Activated CD8-positive, alpha-beta T cell treated with anti-CD3 and anti-CD28 coated beads for 36 hours (primary cell): ENCODE data around the gene FMO5. TPM values are rescaled to one million over a fixed set of nuclear protein-coding genes. Genes with fewer than 3 reads are reported as not detected.

Source experiments
- ATAC-seq: fragments of 200-7000 bp; cut with Tn5 transposase; one replicate; pipeline ENCODE4 v1.10.0; 2021; ENCODE audit warnings: mild to moderate bottlenecking, moderate library complexity
- CTCF ChIA-PET: fragments of 350-600 bp; sonication (Branson Sonifier 250); formaldehyde crosslinking; loops from one replicate; lab custom pipeline; 2021; ENCODE audit warnings: antibody characterized with exemption; lab: Charles Lee
- POLR2A ChIA-PET: fragments of 350-600 bp; sonication (Branson Sonifier 250); formaldehyde crosslinking; loops from one replicate; lab custom pipeline; 2021; ENCODE audit warnings: antibody characterized with exemption; lab: Charles Lee
- DNase-seq: peaks from one replicate; pipeline ENCODE4 v3.0.0-alpha.2; 2020
- H3K27ac Mint-ChIP-seq: one replicate; pipeline ENCODE4 v1.8.0; 2021; ENCODE audit warnings: mild to moderate bottlenecking, mixed read lengths
- H3K27me3 Mint-ChIP-seq: one replicate; pipeline ENCODE4 v1.8.0; 2021; ENCODE audit warnings: mixed read lengths
- H3K36me3 Mint-ChIP-seq: one replicate; pipeline ENCODE4 v1.8.0; 2021; ENCODE audit warnings: low read depth, mixed read lengths
- H3K4me1 Mint-ChIP-seq: one replicate; pipeline ENCODE4 v1.8.0; 2021; ENCODE audit warnings: low read depth, mixed read lengths
- H3K4me3 Mint-ChIP-seq: one replicate; pipeline ENCODE4 v1.8.0; 2021; ENCODE audit warnings: mild to moderate bottlenecking, moderate library complexity, mixed read lengths
- H3K9me3 Mint-ChIP-seq: one replicate; pipeline ENCODE4 v1.8.0; 2021; ENCODE audit warnings: mixed read lengths
- intact Hi-C: fragments of 100-400 bp; cut with micrococcal nuclease; formaldehyde crosslinking; loops from one replicate; pipeline ENCODE4 v1.10.0; 2022
- total RNA-seq, 2 experiments: library from RNA; stranded (reverse); gene quantifications; one replicate each; pipeline ENCODE4 v1.2.3, GENCODE V29; 2021
- TF ChIP-seq, protein P1 (sequence below): fragments of 200-600 bp; IDR thresholded peaks from one replicate; pipeline ENCODE4 v1.8.0; 2022; ENCODE audit warnings: antibody characterized with exemption, mild to moderate bottlenecking

Gene FMO5
- total RNA-seq, 2 experiments from 2014 or later = 0.16 TPM; not detected in 1

DNA sequence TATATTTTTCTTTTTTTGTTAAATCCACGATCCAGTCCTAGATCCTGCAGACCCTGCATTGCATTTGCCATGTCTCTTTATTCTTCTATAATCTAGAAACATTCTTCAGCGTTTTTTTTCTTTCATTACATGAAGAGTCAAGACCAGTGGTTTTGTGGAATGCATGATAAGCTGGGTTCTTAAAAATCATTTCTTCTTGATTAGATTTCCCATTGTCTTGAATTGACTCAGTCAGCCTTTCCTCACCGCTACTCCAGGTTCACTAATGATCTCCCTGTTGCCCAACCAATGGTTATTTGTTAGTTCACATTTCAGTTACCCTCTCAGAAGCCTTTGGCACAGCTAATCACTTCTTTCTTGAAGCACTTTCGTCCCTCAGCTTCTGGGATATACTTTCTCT, 42.6 kb upstream of the FMO5 start:
- H3K36me3 Mint-ChIP-seq = peaks cover 54% of the 10 kb centered on the region
- POLR2A ChIA-PET = no interaction called here
- no peak for DNase-seq
- H3K4me1 Mint-ChIP-seq = no peaks in the 10 kb centered on the region
- CTCF ChIA-PET = no interaction called here
- no peaks in the 10 kb centered on the region for H3K27me3 Mint-ChIP-seq
- H3K9me3 Mint-ChIP-seq = no peaks in the 10 kb centered on the region
- intact Hi-C loops = no loop called here
- no peak for ATAC-seq
- no peak overlapping the region for H3K27ac Mint-ChIP-seq
- TF ChIP-seq, protein P1, sequence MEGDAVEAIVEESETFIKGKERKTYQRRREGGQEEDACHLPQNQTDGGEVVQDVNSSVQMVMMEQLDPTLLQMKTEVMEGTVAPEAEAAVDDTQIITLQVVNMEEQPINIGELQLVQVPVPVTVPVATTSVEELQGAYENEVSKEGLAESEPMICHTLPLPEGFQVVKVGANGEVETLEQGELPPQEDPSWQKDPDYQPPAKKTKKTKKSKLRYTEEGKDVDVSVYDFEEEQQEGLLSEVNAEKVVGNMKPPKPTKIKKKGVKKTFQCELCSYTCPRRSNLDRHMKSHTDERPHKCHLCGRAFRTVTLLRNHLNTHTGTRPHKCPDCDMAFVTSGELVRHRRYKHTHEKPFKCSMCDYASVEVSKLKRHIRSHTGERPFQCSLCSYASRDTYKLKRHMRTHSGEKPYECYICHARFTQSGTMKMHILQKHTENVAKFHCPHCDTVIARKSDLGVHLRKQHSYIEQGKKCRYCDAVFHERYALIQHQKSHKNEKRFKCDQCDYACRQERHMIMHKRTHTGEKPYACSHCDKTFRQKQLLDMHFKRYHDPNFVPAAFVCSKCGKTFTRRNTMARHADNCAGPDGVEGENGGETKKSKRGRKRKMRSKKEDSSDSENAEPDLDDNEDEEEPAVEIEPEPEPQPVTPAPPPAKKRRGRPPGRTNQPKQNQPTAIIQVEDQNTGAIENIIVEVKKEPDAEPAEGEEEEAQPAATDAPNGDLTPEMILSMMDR = no peak
- no peak overlapping the region for H3K4me3 Mint-ChIP-seq

DNA sequence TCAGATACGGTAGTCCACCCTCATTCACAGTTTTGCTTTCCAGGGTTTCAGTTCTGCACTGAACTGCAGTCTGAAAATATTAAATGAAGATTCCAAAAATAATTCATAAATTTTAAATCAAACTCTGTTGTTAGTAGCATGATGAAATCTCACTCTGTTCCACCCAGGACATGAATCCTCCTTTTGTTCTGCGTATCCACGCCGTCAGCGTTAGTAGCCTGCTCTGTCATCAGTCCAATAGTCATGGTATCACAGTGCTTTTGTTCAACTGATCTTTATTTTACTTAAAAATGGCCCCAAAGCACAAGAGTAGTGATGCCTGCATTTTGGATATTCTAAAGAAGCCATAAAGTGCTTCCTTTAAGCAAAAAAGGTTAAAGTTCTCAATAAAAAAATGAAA, 41.2 kb upstream of the FMO5 start:
- TF ChIP-seq, protein P1 = no peak
- intact Hi-C loops = no loop called here
- H3K36me3 Mint-ChIP-seq = peaks cover 54% of the 10 kb centered on the region
- H3K27ac Mint-ChIP-seq = no peak overlapping the region
- ATAC-seq (no peak), DNase-seq (no peak)
- CTCF ChIA-PET = no interaction called here
- no peak overlapping the region for H3K4me3 Mint-ChIP-seq
- no peaks in the 10 kb centered on the region for H3K27me3 Mint-ChIP-seq
- no peaks in the 10 kb centered on the region for H3K4me1 Mint-ChIP-seq
- H3K9me3 Mint-ChIP-seq = no peaks in the 10 kb centered on the region
- POLR2A ChIA-PET = no interaction called here

DNA sequence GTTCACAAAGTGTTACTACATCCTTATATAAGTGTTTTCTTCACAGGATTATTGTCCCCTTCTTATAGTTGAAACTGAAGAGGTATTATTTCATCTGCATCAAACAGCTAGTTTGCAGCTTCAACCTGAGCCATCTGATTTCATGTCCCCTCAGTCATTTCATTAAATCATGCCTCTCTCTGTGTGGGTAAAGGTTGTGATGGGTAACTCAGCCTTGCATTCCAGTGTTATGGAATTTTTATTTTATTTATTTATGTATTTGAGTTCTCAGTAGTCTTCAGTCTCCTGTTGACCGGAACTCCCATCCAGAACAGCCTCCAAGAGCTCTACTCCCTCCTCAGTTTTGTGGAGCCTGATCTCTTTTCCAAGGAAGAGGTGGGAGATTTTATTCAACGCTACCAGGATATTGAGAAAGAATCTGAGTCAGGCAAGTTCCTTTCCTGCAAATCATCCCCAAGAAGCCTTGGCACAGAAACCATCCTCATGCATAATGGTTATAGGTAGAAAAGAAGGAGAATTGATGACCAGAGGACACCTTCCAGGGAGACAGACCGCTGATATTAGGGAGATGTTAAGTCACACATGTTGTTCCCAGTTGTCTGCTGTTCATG, 39.1 kb upstream of the FMO5 start:
- no peaks in the 10 kb centered on the region for H3K4me1 Mint-ChIP-seq
- TF ChIP-seq, protein P1 = no peak
- no peaks in the 10 kb centered on the region for H3K27me3 Mint-ChIP-seq
- CTCF ChIA-PET = no interaction called here
- ATAC-seq (no peak), DNase-seq (no peak)
- POLR2A ChIA-PET = no interaction called here
- H3K9me3 Mint-ChIP-seq = no peaks in the 10 kb centered on the region
- peaks cover 63% of the 10 kb centered on the region for H3K36me3 Mint-ChIP-seq
- no peak overlapping the region for H3K27ac Mint-ChIP-seq
- H3K4me3 Mint-ChIP-seq = no peak overlapping the region
- intact Hi-C loops = no loop called here

DNA sequence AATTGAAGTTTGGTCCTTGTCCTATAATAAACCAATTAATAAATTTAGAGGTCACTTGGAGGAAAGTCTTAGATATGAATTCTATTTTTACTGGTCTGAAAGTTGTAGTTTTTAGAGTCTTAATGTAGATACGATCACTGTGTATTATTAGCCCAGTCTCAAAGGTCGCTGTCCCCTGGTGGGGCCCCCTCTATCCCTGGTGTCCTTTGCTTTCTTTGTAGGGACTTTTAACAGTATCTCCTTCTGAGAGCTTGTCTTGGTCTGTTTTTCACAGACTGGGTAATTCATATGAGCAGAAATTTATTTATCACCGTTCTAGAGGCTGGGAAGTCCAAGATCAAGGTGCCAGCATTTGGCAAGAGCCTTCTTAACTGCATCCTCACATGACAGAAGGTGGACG, 35.8 kb upstream of the FMO5 start:
- ATAC-seq (no peak), DNase-seq (no peak)
- CTCF ChIA-PET = interaction anchor here (1.3 to 2.0 kb wide), 3 partner anchors 11 to 98 kb away, joined by 3 to 7 read pairs (median 6); no protein-coding TSS in a partner anchor
- TF ChIP-seq, protein P1 = no peak
- intact Hi-C loops = no loop called here
- Mint-ChIP-seq H3K4me3 (no peak overlapping the region), H3K9me3 (no peaks in the 10 kb centered on the region), H3K27me3 (no peaks in the 10 kb centered on the region), H3K36me3 (peaks cover 54% of the 10 kb centered on the region), H3K27ac (no peak overlapping the region), H3K4me1 (no peaks in the 10 kb centered on the region)
- POLR2A ChIA-PET = no interaction called here

DNA sequence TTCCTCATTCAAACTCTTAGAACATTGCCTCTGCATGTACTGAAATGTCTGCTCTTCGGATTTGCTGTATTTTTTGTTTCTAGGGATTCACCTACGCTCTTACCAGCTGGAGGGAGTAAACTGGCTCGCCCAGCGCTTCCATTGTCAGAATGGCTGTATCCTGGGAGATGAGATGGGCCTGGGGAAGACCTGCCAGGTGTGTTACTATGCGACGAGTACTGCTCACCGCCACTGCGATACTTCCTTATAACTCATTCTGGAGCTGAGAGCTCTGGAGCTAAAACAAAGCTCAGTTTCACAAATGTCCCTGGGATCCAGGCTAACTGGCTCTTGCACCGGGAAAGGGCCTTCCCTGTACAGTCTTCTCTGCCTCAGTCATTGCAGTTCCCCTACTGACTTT, 27.4 kb upstream of the FMO5 start:
- H3K27me3 Mint-ChIP-seq = no peaks in the 10 kb centered on the region
- TF ChIP-seq, protein P1 = no peak
- intact Hi-C loops = no loop called here
- peaks cover 36% of the 10 kb centered on the region for H3K36me3 Mint-ChIP-seq
- DNase-seq (no peak), ATAC-seq (no peak)
- H3K9me3 Mint-ChIP-seq = no peaks in the 10 kb centered on the region
- ChIA-PET CTCF (interaction anchor here (1.8 kb wide), 1 partner anchor 10 kb away, joined by 13 read pairs; the partner anchor contains the start of gene CHD1L), POLR2A (interaction anchor here (1.2 kb wide), 1 partner anchor 10 kb away, joined by 3 read pairs; the partner anchor contains the start of gene CHD1L)
- peaks cover 30% of the 10 kb centered on the region for H3K4me1 Mint-ChIP-seq
- no peak overlapping the region for H3K4me3 Mint-ChIP-seq
- H3K27ac Mint-ChIP-seq = no peak overlapping the region
